Upper lobe of left lung (tissue), 4 donors: Measurements from ENCODE around the gene CHIT1.

Experiments used
- CTCF ChIP-seq, 6 experiments: fragments of 450-650 bp in 4 of 6; fragments of 200-600 bp in 2 of 6; sonication (generic) in 2 of 6; IDR thresholded peaks; one replicate each; pipeline ENCODE4 v1.5.1; 2016 to 2019; ENCODE audit warnings: antibody characterized with exemption in 6 of 6
- EP300 ChIP-seq, 4 donors: sonication (generic); formaldehyde crosslinking; IDR thresholded peaks; one replicate each; pipeline ENCODE4 v1.5.1; 2017; ENCODE audit warnings: antibody characterized with exemption in 4 of 4, control low read depth in 2 of 4
- POLR2AphosphoS5 ChIP-seq, 2 donors: sonication (generic); formaldehyde crosslinking; IDR thresholded peaks; one replicate each; pipeline ENCODE4 v1.5.1; 2017; ENCODE audit warnings: antibody characterized with exemption in 2 of 2

- TF ChIP-seq CTCF (IDR thresholded peaks at IDR 0.05) (no peak), EP300 (IDR thresholded peaks at IDR 0.05) (no peak), POLR2AphosphoS5 (IDR thresholded peaks at IDR 0.05) (no peak)
These were observed 23.3 kb downstream of the CHIT1 start for GRCh38 chr1:203206129-203206687.
